ENCODE measurements around the gene TNF. TPM values are rescaled to one million over a fixed set of nuclear protein-coding genes. Genes with fewer than 3 reads are reported as not detected.

Gene TNF
- polyA plus RNA-seq, 1 experiment = not detected

DNA sequence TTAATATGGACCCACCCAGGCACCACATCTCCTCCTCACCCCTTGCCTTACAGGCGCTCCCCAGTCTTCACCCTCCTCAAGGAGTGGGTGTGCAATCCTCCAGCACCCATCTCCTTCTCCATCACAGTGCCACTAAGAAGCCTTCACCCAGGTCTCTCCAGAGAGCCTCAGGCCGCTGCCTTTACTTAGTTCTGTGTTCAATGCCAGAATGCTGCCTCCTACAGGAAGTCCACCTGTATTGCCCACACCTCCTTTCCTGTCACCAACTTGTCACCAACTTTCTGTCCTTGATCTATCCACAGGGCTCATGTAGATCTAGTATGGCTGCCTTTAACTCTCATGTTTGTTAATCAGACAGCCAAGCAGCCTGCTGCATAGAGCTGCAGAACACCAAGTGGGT, 10.1 kb downstream of the TNF start:
- Histone ChIP-seq H3K9me3 (ENCODE audit: control insufficient read depth, insufficient read depth, low read length) (no peaks in the 10 kb centered on the region; the same call in 1 of the 2 replicates), H3K27ac (ENCODE audit: low read depth, low read length) (no peak overlapping the region), H3K4me3 (ENCODE audit: low read depth, low read length) (no peak overlapping the region), H3K27me3 (ENCODE audit: control insufficient read depth, insufficient read depth, low read length) (peaks cover 2% of the 10 kb centered on the region)
- no peak for DNase-seq (ENCODE audit: low read depth, low spot score)
- ChIA-PET POLR2A (no interaction called here), CTCF (interaction anchor here (5.8 kb wide), 1 partner anchor 12 kb away, joined by 47 read pairs; no protein-coding TSS in a partner anchor)
- peak; percentile 33 for TF ChIP-seq CTCF (IDR thresholded peaks at IDR 0.05; ENCODE audit: low read depth, low read length)

DNA sequence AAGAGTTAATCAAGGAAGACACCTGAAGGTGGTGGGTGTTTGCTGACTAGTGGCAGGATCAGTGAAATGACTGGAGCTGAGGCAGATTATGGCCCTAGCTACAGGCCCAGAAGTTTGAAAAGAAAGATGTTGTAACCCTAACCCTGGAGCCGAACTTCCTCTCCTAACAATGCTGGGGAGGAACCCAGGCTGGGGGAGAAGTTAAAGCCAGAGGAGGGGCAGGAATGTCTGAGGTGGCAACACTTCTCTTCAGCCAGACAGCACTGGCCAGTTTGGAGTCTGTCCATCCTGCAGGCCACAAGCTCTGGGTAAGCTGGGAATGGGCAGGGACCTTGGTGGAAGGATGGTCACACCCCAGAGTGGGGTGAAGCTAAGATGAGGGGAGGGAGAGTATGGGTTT, 10.6 kb downstream of the TNF start, which contains the start of gene LST1:
Gene LST1, plus strand, starts transcription at position 270 of the 400 bp plus-strand sequence. CDS start 1,023 bp downstream, outside the sequence.
- Histone ChIP-seq H3K27ac (ENCODE audit: low read depth, low read length) (no peak within 1 kb of the TSS), H3K27me3 (ENCODE audit: control insufficient read depth, insufficient read depth, low read length) (peaks cover 2% of the 10 kb centered on the region), H3K9me3 (ENCODE audit: control insufficient read depth, insufficient read depth, low read length) (no peaks in the 10 kb centered on the region; the same call in 1 of the 2 replicates), H3K4me3 (ENCODE audit: low read depth, low read length) (no peak within 1 kb of the TSS)
- no peak for DNase-seq (ENCODE audit: low read depth, low spot score)
- ChIA-PET POLR2A (no interaction called here), CTCF (interaction anchor here (5.8 kb wide), 1 partner anchor 12 kb away, joined by 47 read pairs; no protein-coding TSS in a partner anchor)
- TF ChIP-seq CTCF (IDR thresholded peaks at IDR 0.05; ENCODE audit: low read depth, low read length) = no peak

DNA sequence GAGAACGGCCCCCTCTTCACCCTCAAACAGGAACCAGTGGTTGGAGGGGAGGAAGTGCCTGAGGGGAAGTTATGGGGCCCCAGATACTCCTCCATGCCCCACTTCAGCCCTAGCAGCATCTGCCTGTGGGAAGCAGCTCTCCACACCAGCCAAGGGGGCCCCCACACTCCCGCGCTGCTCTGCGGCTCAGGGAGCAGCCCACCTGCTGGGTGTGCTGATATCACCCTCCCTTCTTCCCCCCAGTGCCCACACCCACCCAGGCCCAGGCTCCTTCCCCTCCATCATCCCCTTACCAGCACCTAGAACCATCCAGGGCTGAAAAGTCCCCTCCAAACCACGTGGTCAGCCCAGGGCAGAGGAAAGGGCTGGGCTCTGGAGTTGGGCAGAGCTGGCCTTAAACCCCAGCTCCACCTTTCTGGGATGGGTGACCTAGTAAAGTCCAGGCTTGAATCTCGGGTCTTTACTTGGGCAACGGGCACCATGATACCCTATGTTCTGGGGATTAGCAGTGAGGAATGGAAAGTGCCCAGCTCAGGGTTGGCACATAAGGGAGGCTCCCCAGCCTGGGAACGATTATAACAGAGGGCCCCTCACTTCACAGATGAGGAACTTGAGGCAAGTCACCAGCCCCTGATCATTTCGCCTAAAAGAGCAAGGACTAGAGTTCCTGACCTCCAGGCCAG, 11.4 kb downstream of the TNF start:
- Histone ChIP-seq H3K4me3 (ENCODE audit: low read depth, low read length) (no peak overlapping the region), H3K27ac (ENCODE audit: low read depth, low read length) (no peak overlapping the region), H3K27me3 (ENCODE audit: control insufficient read depth, insufficient read depth, low read length) (peaks cover 2% of the 10 kb centered on the region), H3K9me3 (ENCODE audit: control insufficient read depth, insufficient read depth, low read length) (no peaks in the 10 kb centered on the region; the same call in 1 of the 2 replicates)
- DNase-seq (ENCODE audit: low read depth, low spot score) = no peak
- POLR2A ChIA-PET = no interaction called here
- no peak for TF ChIP-seq CTCF (IDR thresholded peaks at IDR 0.05; ENCODE audit: low read depth, low read length)
- CTCF ChIA-PET = interaction anchor here (5.8 kb wide), 1 partner anchor 11 kb away, joined by 47 read pairs; no protein-coding TSS in a partner anchor

DNA sequence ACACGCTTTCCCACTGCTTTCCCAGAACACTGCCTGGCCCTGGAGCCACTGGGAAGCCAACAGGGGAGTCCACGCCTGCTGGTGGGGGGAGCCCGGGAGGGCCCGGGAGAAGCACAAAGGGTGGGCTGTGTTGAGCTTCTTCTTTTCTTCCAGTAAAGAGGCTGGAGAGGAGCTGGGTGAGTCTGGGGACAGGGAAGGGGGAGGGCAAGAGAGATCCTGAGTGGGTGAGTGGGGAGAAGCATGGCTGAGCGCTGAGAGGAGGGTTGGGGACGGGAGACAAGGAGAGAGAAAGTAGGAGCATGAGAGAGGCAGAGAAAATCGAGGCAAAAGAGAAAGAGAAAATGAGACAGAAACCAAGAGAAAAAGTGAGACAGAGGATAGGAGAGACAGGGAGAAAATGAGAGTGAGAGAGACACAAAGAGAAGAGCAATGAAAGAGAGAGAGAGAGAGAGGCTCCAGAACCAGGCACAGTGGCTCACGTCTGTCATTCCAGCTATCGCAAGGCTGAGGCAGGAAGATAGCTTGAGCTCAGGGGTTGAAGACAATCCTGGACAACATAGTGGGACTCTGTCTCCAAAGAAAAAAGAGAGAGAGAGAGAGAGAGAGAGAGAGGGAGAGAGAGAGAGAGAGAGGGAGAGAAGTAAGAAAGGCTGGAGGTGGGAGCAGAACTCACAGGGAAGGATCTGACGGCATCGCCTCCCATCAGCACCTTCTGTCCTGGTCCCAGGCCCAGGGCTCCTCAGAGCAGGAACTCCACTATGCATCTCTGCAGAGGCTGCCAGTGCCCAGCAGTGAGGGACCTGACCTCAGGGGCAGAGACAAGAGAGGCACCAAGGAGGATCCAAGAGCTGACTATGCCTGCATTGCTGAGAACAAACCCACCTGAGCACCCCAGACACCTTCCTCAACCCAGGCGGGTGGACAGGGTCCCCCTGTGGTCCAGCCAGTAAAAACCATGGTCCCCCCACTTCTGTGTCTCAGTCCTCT, 12.7 kb downstream of the TNF start:
- CTCF ChIA-PET = interaction anchor here (0.5 to 5.8 kb wide), 3 partner anchors 9 to 499 kb away, joined by 3 to 47 read pairs (median 5); no protein-coding TSS in a partner anchor
- H3K27me3 ChIP-seq (ENCODE audit: control insufficient read depth, insufficient read depth, low read length) = peaks cover 2% of the 10 kb centered on the region
- no peak overlapping the region for H3K4me3 ChIP-seq (ENCODE audit: low read depth, low read length)
- no peaks in the 10 kb centered on the region; the same call in 1 of the 2 replicates for H3K9me3 ChIP-seq (ENCODE audit: control insufficient read depth, insufficient read depth, low read length)
- DNase-seq (ENCODE audit: low read depth, low spot score) = no peak
- POLR2A ChIA-PET = interaction anchor here (0.6 to 0.7 kb wide), 2 partner anchors 41 to 501 kb away, joined by 4 read pairs; partner anchors contain the start of gene NFKBIL1
- no peak for TF ChIP-seq CTCF (IDR thresholded peaks at IDR 0.05; ENCODE audit: low read depth, low read length)
- H3K27ac ChIP-seq (ENCODE audit: low read depth, low read length) = no peak overlapping the region
